KMS-11 (cell line): ENCODE data around the gene GFAP.

Source experiments
- H2AFZ ChIP-seq: fragments of 200-600 bp; sonication (generic); 2 replicates; pipeline ENCODE4 v1.6.1; 2016; ENCODE audit warnings: antibody characterized with exemption, mixed run types, low read depth
- H3K27ac ChIP-seq: fragments of 200-600 bp; sonication (generic); 2 replicates; pipeline ENCODE4 v1.6.1; 2016; ENCODE audit warnings: mild to moderate bottlenecking, mixed run types
- H3K27me3 ChIP-seq: fragments of 200-600 bp; sonication (generic); 2 replicates; pipeline ENCODE4 v1.6.1; 2017; ENCODE audit warnings: mild to moderate bottlenecking, low read depth, mixed run types, moderate library complexity; ENCODE audit not compliant: insufficient read depth
- H3K36me3 ChIP-seq: fragments of 200-600 bp; sonication (generic); 2 replicates; pipeline ENCODE4 v1.6.1; 2017; ENCODE audit warnings: mild to moderate bottlenecking, mixed run types; ENCODE audit not compliant: insufficient read depth
- H3K4me1 ChIP-seq: fragments of 200-600 bp; sonication (generic); 2 replicates; pipeline ENCODE4 v1.6.1; 2016; ENCODE audit warnings: mild to moderate bottlenecking, low read depth, mixed run types; ENCODE audit not compliant: poor library complexity, severe bottlenecking
- H3K4me2 ChIP-seq: fragments of 200-600 bp; sonication (generic); 2 replicates; pipeline ENCODE4 v1.7.0; 2016; ENCODE audit warnings: mild to moderate bottlenecking, mixed run types
- H3K4me3 ChIP-seq: fragments of 200-600 bp; sonication (generic); IDR thresholded peaks from 2 replicates; pipeline ENCODE4 v1.6.1; 2017; ENCODE audit warnings: low read depth, low read length, mixed read lengths; ENCODE audit not compliant: insufficient read depth
- H3K79me2 ChIP-seq: fragments of 200-600 bp; sonication (generic); 2 replicates; pipeline ENCODE4 v1.6.1; 2016; ENCODE audit warnings: low read depth, mixed run types; ENCODE audit not compliant: insufficient read depth
- H3K9ac ChIP-seq: fragments of 200-600 bp; sonication (generic); 2 replicates; pipeline ENCODE4 v1.6.1; 2016; ENCODE audit warnings: mild to moderate bottlenecking, mixed run types
- H4K20me1 ChIP-seq: fragments of 200-600 bp; sonication (generic); 2 replicates; pipeline ENCODE4 v1.6.1; 2016; ENCODE audit warnings: mild to moderate bottlenecking, mixed run types; ENCODE audit not compliant: insufficient read depth
- TF ChIP-seq, protein P1 (sequence below): fragments of 200-600 bp; sonication (generic); conservative IDR thresholded peaks from 2 replicates; pipeline ENCODE4 v1.6.1; 2017; ENCODE audit warnings: low read depth, mild to moderate bottlenecking, antibody characterized with exemption, low read length, moderate library complexity, mixed read lengths

GFAP gene

DNA sequence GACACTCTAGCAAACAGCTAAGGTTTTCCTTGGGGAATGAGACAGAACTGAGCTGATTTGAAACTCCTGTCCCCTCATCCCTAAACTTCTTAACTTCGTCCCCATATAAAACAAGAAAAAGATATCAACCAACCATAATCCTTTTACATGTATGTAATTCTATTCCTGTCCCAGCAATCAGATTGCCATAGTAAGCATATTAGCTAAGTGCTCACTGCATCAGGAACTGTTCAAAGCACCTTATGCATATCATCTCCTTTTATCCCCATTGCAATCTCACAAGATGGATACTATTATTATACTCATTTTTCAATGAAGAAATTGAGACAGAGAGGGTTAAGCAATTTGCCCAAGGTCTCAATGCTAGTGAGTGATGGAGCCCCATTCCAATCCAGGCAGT, 25.5 kb upstream of the GFAP start:
- H3K4me1 ChIP-seq, result peaks cover 10% of the 10 kb centered on the region
- H3K79me2 ChIP-seq, result peaks cover 79% of the 10 kb centered on the region
- no peak overlapping the region for H3K9ac ChIP-seq
- TF ChIP-seq, protein P1, sequence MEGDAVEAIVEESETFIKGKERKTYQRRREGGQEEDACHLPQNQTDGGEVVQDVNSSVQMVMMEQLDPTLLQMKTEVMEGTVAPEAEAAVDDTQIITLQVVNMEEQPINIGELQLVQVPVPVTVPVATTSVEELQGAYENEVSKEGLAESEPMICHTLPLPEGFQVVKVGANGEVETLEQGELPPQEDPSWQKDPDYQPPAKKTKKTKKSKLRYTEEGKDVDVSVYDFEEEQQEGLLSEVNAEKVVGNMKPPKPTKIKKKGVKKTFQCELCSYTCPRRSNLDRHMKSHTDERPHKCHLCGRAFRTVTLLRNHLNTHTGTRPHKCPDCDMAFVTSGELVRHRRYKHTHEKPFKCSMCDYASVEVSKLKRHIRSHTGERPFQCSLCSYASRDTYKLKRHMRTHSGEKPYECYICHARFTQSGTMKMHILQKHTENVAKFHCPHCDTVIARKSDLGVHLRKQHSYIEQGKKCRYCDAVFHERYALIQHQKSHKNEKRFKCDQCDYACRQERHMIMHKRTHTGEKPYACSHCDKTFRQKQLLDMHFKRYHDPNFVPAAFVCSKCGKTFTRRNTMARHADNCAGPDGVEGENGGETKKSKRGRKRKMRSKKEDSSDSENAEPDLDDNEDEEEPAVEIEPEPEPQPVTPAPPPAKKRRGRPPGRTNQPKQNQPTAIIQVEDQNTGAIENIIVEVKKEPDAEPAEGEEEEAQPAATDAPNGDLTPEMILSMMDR, result no peak
- H3K27ac ChIP-seq, result no peak overlapping the region
- H2AFZ ChIP-seq, result no peak overlapping the region
- H3K36me3 ChIP-seq, result peaks cover 8% of the 10 kb centered on the region
- no peaks in the 10 kb centered on the region for H3K27me3 ChIP-seq
- H4K20me1 ChIP-seq, result no peaks in the 10 kb centered on the region; the same call in 1 of the 2 replicates
- no peak overlapping the region for H3K4me2 ChIP-seq
- no peak overlapping the region for H3K4me3 ChIP-seq

GRCh38 chr17:44940317-44940716, 25.0 kb upstream of the GFAP start:
- Histone ChIP-seq H3K36me3 (peaks cover 8% of the 10 kb centered on the region), H4K20me1 (no peaks in the 10 kb centered on the region; the same call in 1 of the 2 replicates), H3K27ac (no peak overlapping the region), H3K9ac (no peak overlapping the region), H3K4me2 (no peak overlapping the region), H3K4me1 (peaks cover 5% of the 10 kb centered on the region), H3K4me3 (no peak overlapping the region), H3K79me2 (peaks cover 75% of the 10 kb centered on the region), H3K27me3 (no peaks in the 10 kb centered on the region), H2AFZ (no peak overlapping the region)
- TF ChIP-seq, protein P1, result no peak

- Histone ChIP-seq H3K79me2 (peaks cover 23% of the 10 kb centered on the region), H4K20me1 (no peaks in the 10 kb centered on the region), H3K27ac (no peak overlapping the region), H2AFZ (no peak overlapping the region), H3K27me3 (no peaks in the 10 kb centered on the region), H3K4me1 (no peaks in the 10 kb centered on the region), H3K4me3 (no peak overlapping the region), H3K9ac (no peak overlapping the region), H3K36me3 (peaks cover 8% of the 10 kb centered on the region), H3K4me2 (no peak overlapping the region)
- TF ChIP-seq, protein P1, result no peak
Measured at GRCh38 chr17:44935116-44935515, 19.8 kb upstream of the GFAP start.

- no peak overlapping the region for H3K27ac ChIP-seq
- TF ChIP-seq, protein P1, result no peak
- H2AFZ ChIP-seq, result no peak overlapping the region
- H3K4me1 ChIP-seq, result no peaks in the 10 kb centered on the region
- no peak overlapping the region for H3K4me3 ChIP-seq
- H4K20me1 ChIP-seq, result no peaks in the 10 kb centered on the region
- H3K27me3 ChIP-seq, result no peaks in the 10 kb centered on the region
- no peak overlapping the region for H3K4me2 ChIP-seq
- H3K36me3 ChIP-seq, result peaks cover 8% of the 10 kb centered on the region
- H3K9ac ChIP-seq, result no peak overlapping the region
- peaks cover 19% of the 10 kb centered on the region for H3K79me2 ChIP-seq
Measured at GRCh38 chr17:44934745-44935105, 19.4 kb upstream of the GFAP start.
